H9 (cell line): ENCODE results near the gene SERTAD1. TPM values are rescaled to one million over a fixed set of nuclear protein-coding genes. Genes with fewer than 3 reads are reported as not detected.

Experiments used
- DNase-seq: peaks from one replicate; pipeline ENCODE4 v3.0.0-alpha.2; 2017
- H2AFZ ChIP-seq: one replicate; pipeline ENCODE4 v1.6.1; 2013; ENCODE audit warnings: mild to moderate bottlenecking, low read length, control low read depth, moderate library complexity
- H2AK5ac ChIP-seq: 2 replicates; pipeline ENCODE4 v1.6.1; 2013; ENCODE audit warnings: low read length, control low read depth, mixed read lengths; ENCODE audit not compliant: insufficient read length
- H2BK120ac ChIP-seq: one replicate; pipeline ENCODE4 v1.6.1; 2013; ENCODE audit warnings: low read depth, mild to moderate bottlenecking, low read length, control low read depth, inconsistent platforms; ENCODE audit not compliant: poor library complexity, severe bottlenecking
- H2BK12ac ChIP-seq: 2 replicates; pipeline ENCODE4 v1.6.1; 2013; ENCODE audit warnings: low read length, control low read depth, mixed read lengths, low read depth; ENCODE audit not compliant: insufficient read length
- H2BK15ac ChIP-seq: 2 replicates; pipeline ENCODE4 v1.6.1; 2013; ENCODE audit warnings: low read depth, low read length, control low read depth
- H2BK20ac ChIP-seq: one replicate; pipeline ENCODE4 v1.6.1; 2013; ENCODE audit warnings: low read depth, mild to moderate bottlenecking, low read length, control low read depth, inconsistent platforms; ENCODE audit not compliant: poor library complexity, severe bottlenecking
- H2BK5ac ChIP-seq: 2 replicates; pipeline ENCODE4 v1.6.1; 2013; ENCODE audit warnings: low read length, control low read depth, mixed read lengths; ENCODE audit not compliant: insufficient read length
- H3K14ac ChIP-seq: 2 replicates; pipeline ENCODE4 v1.6.1; 2013; ENCODE audit warnings: low read length, control low read depth; ENCODE audit not compliant: insufficient read depth
- H3K18ac ChIP-seq: 2 replicates; pipeline ENCODE4 v1.6.1; 2013; ENCODE audit warnings: low read depth, mild to moderate bottlenecking, mixed read lengths, low read length, control low read depth; ENCODE audit not compliant: insufficient read length
- H3K23ac ChIP-seq: 2 replicates; pipeline ENCODE4 v1.6.1; 2013; ENCODE audit warnings: low read length, control low read depth, mixed read lengths, low read depth; ENCODE audit not compliant: insufficient read length
- H3K23me2 ChIP-seq: 2 replicates; pipeline ENCODE4 v1.6.1; 2013; ENCODE audit warnings: low read depth, mild to moderate bottlenecking, mixed read lengths, low read length, control low read depth; ENCODE audit not compliant: insufficient read length, poor library complexity, severe bottlenecking
- H3K27ac ChIP-seq: 2 replicates; pipeline ENCODE4 v1.5.1; 2013; ENCODE audit warnings: low read length, control low read depth, mixed read lengths, low read depth; ENCODE audit not compliant: insufficient read length
- H3K27me3 ChIP-seq: 2 replicates; pipeline ENCODE4 v1.6.1; 2013; ENCODE audit warnings: low read length, control low read depth, inconsistent platforms; ENCODE audit not compliant: insufficient read depth
- H3K4ac ChIP-seq: 2 replicates; pipeline ENCODE4 v1.6.1; 2013; ENCODE audit warnings: low read depth, mild to moderate bottlenecking, control low read depth, inconsistent platforms, low read length, moderate library complexity
- H3K4me1 ChIP-seq: 2 replicates; pipeline ENCODE4 v1.6.1; 2013; ENCODE audit warnings: low read length, control low read depth, inconsistent platforms; ENCODE audit not compliant: insufficient read depth
- H3K4me2 ChIP-seq: 2 replicates; pipeline ENCODE4 v1.6.1; 2013; ENCODE audit warnings: low read length, control low read depth, mixed read lengths; ENCODE audit not compliant: insufficient read length, insufficient read depth
- H3K56ac ChIP-seq: 2 replicates; pipeline ENCODE4 v1.6.1; 2013; ENCODE audit warnings: low read depth, mild to moderate bottlenecking, mixed read lengths, low read length, control low read depth; ENCODE audit not compliant: insufficient read length
- H3K79me1 ChIP-seq: 2 replicates; pipeline ENCODE4 v1.6.1; 2013; ENCODE audit warnings: low read depth, mild to moderate bottlenecking, moderate library complexity, low read length, control low read depth, inconsistent platforms; ENCODE audit not compliant: insufficient read depth, poor library complexity, severe bottlenecking
- H3K79me2 ChIP-seq: 2 replicates; pipeline ENCODE4 v1.6.1; 2013; ENCODE audit warnings: low read length, control low read depth, inconsistent platforms; ENCODE audit not compliant: insufficient read depth
- H3K9ac ChIP-seq: 2 replicates; pipeline ENCODE4 v1.6.1; 2013; ENCODE audit warnings: low read length, control low read depth, mixed read lengths; ENCODE audit not compliant: insufficient read length; ENCODE audit errors: extremely low read depth
- H3K9me3 ChIP-seq: one replicate; pipeline ENCODE4 v1.6.1; 2013; ENCODE audit warnings: low read depth, low read length, inconsistent platforms; ENCODE audit not compliant: control insufficient read depth
- H3T11ph ChIP-seq: one replicate; pipeline ENCODE4 v1.6.1; 2013; ENCODE audit warnings: mild to moderate bottlenecking, low read length, control low read depth, inconsistent platforms
- H4K20me1 ChIP-seq: one replicate; pipeline ENCODE4 v1.6.1; 2013; ENCODE audit not compliant: control insufficient read depth, insufficient read length, insufficient read depth
- H4K5ac ChIP-seq: 2 replicates; pipeline ENCODE4 v1.6.1; 2013; ENCODE audit warnings: low read depth, mild to moderate bottlenecking, mixed read lengths, low read length, control low read depth; ENCODE audit not compliant: insufficient read length
- H4K8ac ChIP-seq: replicated peaks from 2 replicates; pipeline ENCODE4 v1.6.1; 2013; ENCODE audit warnings: low read length, control low read depth, mixed read lengths, low read depth; ENCODE audit not compliant: insufficient read length
- H4K91ac ChIP-seq: 2 replicates; pipeline ENCODE4 v1.6.1; 2013; ENCODE audit warnings: low read depth, mild to moderate bottlenecking, moderate library complexity, mixed read lengths, low read length, control low read depth; ENCODE audit not compliant: insufficient read length
- H3K27ac Mint-ChIP-seq, 3 experiments: 2 replicates in 2 of 3; 3 replicates in 1 of 3; pipeline ENCODE4 v1.8.0; 2020 to 2021; ENCODE audit warnings: mixed read lengths in 3 of 3, mild to moderate bottlenecking in 1 of 3, moderate library complexity in 1 of 3
- H3K27me3 Mint-ChIP-seq: 2 replicates; pipeline ENCODE4 v1.8.0; 2021; ENCODE audit warnings: low read depth, mild to moderate bottlenecking, moderate library complexity, mixed read lengths
- H3K36me3 Mint-ChIP-seq, 3 experiments: 2 replicates in 2 of 3; 3 replicates in 1 of 3; pipeline ENCODE4 v1.8.0; 2020 to 2021; ENCODE audit warnings: low read depth in 3 of 3, mixed read lengths in 3 of 3; ENCODE audit not compliant: insufficient read depth in 1 of 3
- H3K4me1 Mint-ChIP-seq, 2 experiments: 2 replicates each; pipeline ENCODE4 v1.8.0; 2020; ENCODE audit warnings: mixed read lengths in 2 of 2
- H3K4me3 Mint-ChIP-seq, 2 experiments: 2 replicates in 1 of 2; 3 replicates in 1 of 2; pipeline ENCODE4 v1.8.0; 2020 to 2021; ENCODE audit warnings: mild to moderate bottlenecking in 2 of 2, mixed read lengths in 2 of 2, moderate library complexity in 1 of 2
- H3K9me3 Mint-ChIP-seq, 2 experiments: 2 replicates in 1 of 2; 3 replicates in 1 of 2; pipeline ENCODE4 v1.8.0; 2020; ENCODE audit warnings: mild to moderate bottlenecking in 2 of 2, mixed read lengths in 2 of 2, moderate library complexity in 1 of 2
- CTCF ChIP-seq: fragments of 200-600 bp; sonication (generic); conservative IDR thresholded peaks from 3 replicates; pipeline ENCODE4 v1.8.0; 2021; ENCODE audit warnings: antibody characterized with exemption, mild to moderate bottlenecking
- WGBS: extraction: QIAGEN DNeasy Blood & Tissue Kit; methylation state at CpG from one replicate; pipeline ENCODE4 v1.1.7; 2013; ENCODE audit warnings: missing lambda C conversion rate, low lambda C conversion rate, mixed read lengths; ENCODE audit not compliant: insufficient read length; ENCODE audit errors: extremely low coverage; 5-methylcytosine and 5-hydroxymethylcytosine counted together
- total RNA-seq: library from RNA; stranded (reverse); gene quantifications from 2 replicates; pipeline ENCODE4 v1.2.1, GENCODE V29; 2021

The SERTAD1 gene
- total RNA-seq, 1 experiment from 2014 or later, result 7.9 TPM

DNA sequence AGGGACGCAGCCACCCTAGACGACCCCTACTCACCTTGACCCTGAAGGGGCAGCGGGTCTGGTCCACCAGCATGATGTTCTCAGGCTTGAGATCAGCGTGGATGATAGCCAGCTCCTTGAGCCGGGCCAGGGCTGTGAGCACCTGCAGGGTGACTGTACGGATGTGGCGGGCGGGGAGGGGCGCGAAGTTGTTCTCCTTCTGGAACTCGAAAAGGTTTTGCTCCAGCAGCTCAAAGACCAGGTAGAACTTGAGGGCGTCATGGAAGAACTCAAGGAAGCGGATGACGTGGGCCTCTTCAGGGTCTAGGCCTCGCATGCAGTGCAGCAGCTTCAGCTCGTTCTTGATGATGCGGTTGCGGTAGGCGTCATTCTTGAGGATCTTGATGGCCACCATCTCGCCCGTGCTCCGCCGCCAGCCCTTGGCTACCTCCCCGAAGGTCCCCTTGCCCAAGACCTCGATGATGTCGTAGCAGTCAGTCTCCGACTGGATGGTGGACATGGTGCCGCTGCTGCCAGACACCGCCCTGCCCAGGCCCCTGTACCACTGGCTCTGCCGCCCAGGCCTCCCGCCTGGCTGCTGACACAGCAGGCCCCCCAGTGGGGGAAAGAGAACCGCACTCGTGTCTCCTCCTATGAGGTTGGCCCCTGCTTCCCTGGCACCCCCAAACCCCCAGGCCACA lies 36.2 kb downstream of the SERTAD1 start:
- Histone ChIP-seq H3K23ac (no peak overlapping the region), H4K20me1 (no peaks in the 10 kb centered on the region), H2AFZ (no peak overlapping the region), H3K23me2 (no peaks in the 10 kb centered on the region), H3K4me2 (no peak overlapping the region), H2BK20ac (no peak overlapping the region), H3T11ph (no peak overlapping the region), H3K27me3 (no peaks in the 10 kb centered on the region), H3K18ac (no peak overlapping the region), H2BK12ac (no peak overlapping the region), H3K27ac (no peak overlapping the region), H4K5ac (no peak overlapping the region), H3K9ac (no peak overlapping the region), H3K9me3 (no peaks in the 10 kb centered on the region), H3K4me1 (no peaks in the 10 kb centered on the region), H2AK5ac (no peak overlapping the region), H2BK15ac (no peak overlapping the region), H3K14ac (no peak overlapping the region; the same call in 1 of the 2 replicates), H3K79me2 (no peaks in the 10 kb centered on the region), H4K91ac (no peak overlapping the region), H3K79me1 (no peaks in the 10 kb centered on the region), H2BK5ac (no peak overlapping the region), H4K8ac (no peak overlapping the region), H2BK120ac (no peak overlapping the region), H3K4ac (no peak overlapping the region), H3K56ac (no peak overlapping the region)
- Mint-ChIP-seq H3K4me3 (no peak overlapping the region), H3K9me3 (no peaks in the 10 kb centered on the region), H3K27ac (no peak overlapping the region), H3K27me3 (peaks cover 10% of the 10 kb centered on the region; the same call in 1 of the 2 replicates), H3K4me1 (peaks cover 7 to 9% of the 10 kb centered on the region in 2 experiments), H3K36me3 (no peaks in the 10 kb centered on the region)
- TF ChIP-seq CTCF, result no peak
- no peak for DNase-seq
- no CpG with 5 or more reads among the region's 33 CpGs for WGBS
